ENCODE measurements around the gene FCRL3. TPM values are rescaled to one million over a fixed set of nuclear protein-coding genes. Genes with fewer than 3 reads are reported as not detected.

FCRL3 gene
- total and polyA plus RNA-seq, 12 donors = 0.03 to 0.46 (median 0.08) TPM; not detected in 5

DNA sequence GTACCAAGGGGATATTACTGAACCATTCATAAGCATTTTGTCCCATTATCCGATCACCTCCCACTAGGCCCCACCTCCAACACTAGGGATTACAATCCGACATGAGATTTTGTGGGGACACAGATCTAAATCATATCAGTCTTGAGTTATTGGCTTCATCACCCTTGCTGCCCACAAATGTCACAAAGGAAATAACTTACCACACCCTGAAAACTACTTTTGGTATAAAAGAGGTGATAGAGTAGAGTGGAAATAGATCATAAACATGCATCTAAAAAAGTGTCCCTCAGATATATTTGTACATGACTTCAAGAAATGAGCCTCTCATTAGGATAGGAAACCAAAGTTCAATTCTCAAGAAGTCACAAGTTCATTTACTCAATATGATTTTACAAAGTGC lies 22.6 kb upstream of the FCRL3 start:
- TF ChIP-seq, protein P1, sequence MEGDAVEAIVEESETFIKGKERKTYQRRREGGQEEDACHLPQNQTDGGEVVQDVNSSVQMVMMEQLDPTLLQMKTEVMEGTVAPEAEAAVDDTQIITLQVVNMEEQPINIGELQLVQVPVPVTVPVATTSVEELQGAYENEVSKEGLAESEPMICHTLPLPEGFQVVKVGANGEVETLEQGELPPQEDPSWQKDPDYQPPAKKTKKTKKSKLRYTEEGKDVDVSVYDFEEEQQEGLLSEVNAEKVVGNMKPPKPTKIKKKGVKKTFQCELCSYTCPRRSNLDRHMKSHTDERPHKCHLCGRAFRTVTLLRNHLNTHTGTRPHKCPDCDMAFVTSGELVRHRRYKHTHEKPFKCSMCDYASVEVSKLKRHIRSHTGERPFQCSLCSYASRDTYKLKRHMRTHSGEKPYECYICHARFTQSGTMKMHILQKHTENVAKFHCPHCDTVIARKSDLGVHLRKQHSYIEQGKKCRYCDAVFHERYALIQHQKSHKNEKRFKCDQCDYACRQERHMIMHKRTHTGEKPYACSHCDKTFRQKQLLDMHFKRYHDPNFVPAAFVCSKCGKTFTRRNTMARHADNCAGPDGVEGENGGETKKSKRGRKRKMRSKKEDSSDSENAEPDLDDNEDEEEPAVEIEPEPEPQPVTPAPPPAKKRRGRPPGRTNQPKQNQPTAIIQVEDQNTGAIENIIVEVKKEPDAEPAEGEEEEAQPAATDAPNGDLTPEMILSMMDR (IDR thresholded peaks at IDR 0.05) = no peak
- TF ChIP-seq POLR2A (IDR thresholded peaks at IDR 0.05) = no peak
- Histone ChIP-seq H3K27me3 (no peaks in the 10 kb centered on the region), H3K36me3 (replicated peaks in 1 of 2) (no peaks in the 10 kb centered on the region), H3K4me3 (no peak overlapping the region), H3K4me1 (replicated peaks in 1 of 2) (no peaks in the 10 kb centered on the region), H3K9me3 (replicated peaks in 1 of 3) (no peaks in the 10 kb centered on the region), H3K27ac (no peak overlapping the region)
- intact Hi-C loops (cut with DNase I) = no loop called here
- WGBS, 4 donors = 65 to 89% (median 73%) methylated on average over 2 of the region's 2 CpGs
- DNase-seq = no peak

DNA sequence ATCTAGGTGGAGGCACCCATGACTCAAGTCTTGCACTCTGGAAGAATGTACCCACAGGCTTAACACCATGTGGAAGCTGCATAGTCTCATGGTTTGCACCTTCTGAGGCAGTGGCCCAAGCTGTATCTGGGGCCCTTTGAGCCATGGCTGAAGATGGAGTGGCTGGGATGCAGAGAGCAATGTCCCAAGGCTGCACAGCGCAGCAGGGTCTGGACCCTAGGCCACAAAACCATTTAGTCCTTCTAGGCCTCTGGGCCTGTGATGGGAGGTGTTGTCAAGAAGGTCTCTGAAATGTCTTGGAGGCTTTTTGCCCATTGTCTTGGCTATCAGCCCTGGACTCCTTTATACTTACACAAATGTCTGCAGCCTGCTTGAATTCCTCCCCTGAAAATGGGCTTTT lies 21.4 kb upstream of the FCRL3 start:
- no peaks in the 10 kb centered on the region for H3K9me3 ChIP-seq (replicated peaks in 1 of 3)
- DNase-seq = no peak
- 85 to 97% methylated on average over 1 of the region's 1 CpG; no CpG with 5 or more reads in 2 of the 4 donors for WGBS, 4 donors

DNA sequence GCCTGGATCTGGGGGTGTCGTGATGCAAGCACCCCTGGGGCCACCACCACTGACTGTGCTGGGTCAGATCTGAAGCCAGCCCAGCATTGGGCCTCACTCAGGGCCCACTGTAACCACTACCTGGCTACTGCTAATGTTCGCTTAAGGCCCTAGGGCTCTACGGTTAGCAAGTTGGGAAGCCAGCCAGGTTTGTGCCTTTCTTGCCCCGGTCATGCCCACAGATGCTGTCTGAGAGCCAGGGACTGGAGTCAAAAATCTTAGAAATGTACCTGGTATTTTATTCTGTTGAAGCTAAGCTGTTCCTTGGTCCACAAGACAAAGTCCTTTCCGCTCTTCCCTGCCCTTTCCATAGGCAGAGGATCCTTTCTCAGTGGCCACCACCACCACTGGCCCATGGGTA lies 15.2 kb upstream of the FCRL3 start:
- Histone ChIP-seq H3K4me1 (replicated peaks in 1 of 2) (no peaks in the 10 kb centered on the region), H3K27me3 (no peaks in the 10 kb centered on the region), H3K4me3 (no peak overlapping the region), H3K36me3 (replicated peaks in 1 of 2) (no peaks in the 10 kb centered on the region), H3K9me3 (replicated peaks in 1 of 3) (no peaks in the 10 kb centered on the region), H3K27ac (no peak overlapping the region)
- intact Hi-C loops (cut with DNase I) = no loop called here
- DNase-seq = no peak
- TF ChIP-seq, protein P1 (IDR thresholded peaks at IDR 0.05) = no peak
- TF ChIP-seq POLR2A (IDR thresholded peaks at IDR 0.05) = no peak
- 80 to 88% (median 85%) methylated on average over 2 to 5 of the region's 5 CpGs for WGBS, 4 donors

More for the DNA sequence above, 21.4 kb upstream of the FCRL3 start:
- Histone ChIP-seq H3K27ac (no peak overlapping the region), H3K4me3 (no peak overlapping the region), H3K4me1 (replicated peaks in 1 of 2) (no peaks in the 10 kb centered on the region), H3K36me3 (replicated peaks in 1 of 2) (no peaks in the 10 kb centered on the region), H3K27me3 (no peaks in the 10 kb centered on the region)
- TF ChIP-seq POLR2A (IDR thresholded peaks at IDR 0.05) = no peak
- TF ChIP-seq, protein P1 (IDR thresholded peaks at IDR 0.05) = no peak
- intact Hi-C loops (cut with DNase I) = no loop called here

DNA sequence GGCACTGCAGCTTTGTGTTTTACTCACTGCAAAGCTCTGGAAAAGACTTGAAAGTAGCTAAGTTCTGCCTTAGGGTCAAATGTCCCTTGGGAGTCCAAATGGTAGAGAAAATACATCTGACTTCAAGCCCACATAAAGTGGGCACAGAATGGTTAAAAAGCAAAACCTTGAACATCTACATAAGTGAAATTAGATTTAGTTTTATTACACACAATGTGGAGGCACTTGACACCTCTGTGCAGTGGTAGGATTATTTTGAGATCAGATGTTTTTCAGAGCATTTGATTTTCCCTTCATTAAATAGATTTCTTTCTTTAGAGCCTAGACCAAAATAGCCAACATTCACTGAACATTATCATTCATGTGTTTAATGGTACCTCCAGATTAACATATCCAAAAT lies 11.2 kb upstream of the FCRL3 start:
- no peak for TF ChIP-seq POLR2A (IDR thresholded peaks at IDR 0.05)
- TF ChIP-seq, protein P1 (IDR thresholded peaks at IDR 0.05) = no peak
- Histone ChIP-seq H3K27me3 (no peaks in the 10 kb centered on the region), H3K9me3 (replicated peaks in 1 of 3) (no peaks in the 10 kb centered on the region), H3K27ac (no peak overlapping the region), H3K36me3 (replicated peaks in 1 of 2) (no peaks in the 10 kb centered on the region), H3K4me1 (replicated peaks in 1 of 2) (no peaks in the 10 kb centered on the region), H3K4me3 (no peak overlapping the region)
- no peak for DNase-seq
- intact Hi-C loops (cut with DNase I) = no loop called here
